Measurements from ENCODE around the gene EDNRA. TPM values are rescaled to one million over a fixed set of nuclear protein-coding genes. Genes with fewer than 3 reads are reported as not detected.
"Not testable (repeated sequence)": the region's sequence is repeated elsewhere in the genome, so short reads cannot be mapped to it uniquely, and the experiment has no call there.

The EDNRA gene
- polyA plus RNA-seq (ENCODE audit: insufficient read length in 12 of 12): 10 to 100 TPM in 11 of 12 donors, not detected in 1; 20.8 to 75.8 (median 33.8) TPM
- long read RNA-seq, donor 1, full-length matches to known transcripts: 2 of 8 reads
- long read RNA-seq, donor 1, partial matches to known transcripts: 6 of 8 reads
- long read RNA-seq, donor 1, other reads (novel, unspliced or antisense): 0 of 8 reads
- long read RNA-seq, donor 2, full-length matches to known transcripts: 11 of 16 reads
- long read RNA-seq, donor 2, partial matches to known transcripts: 5 of 16 reads
- long read RNA-seq, donor 2, other reads (novel, unspliced or antisense): 0 of 16 reads
- long read RNA-seq, donor 3, full-length matches to known transcripts: 1 of 1 reads
- long read RNA-seq, donor 3, partial matches to known transcripts: 0 of 1 reads
- long read RNA-seq, donor 3, other reads (novel, unspliced or antisense): 0 of 1 reads
- long read RNA-seq, donor 4, full-length matches to known transcripts: 1 of 1 reads
- long read RNA-seq, donor 4, partial matches to known transcripts: 0 of 1 reads
- long read RNA-seq, donor 4, other reads (novel, unspliced or antisense): 0 of 1 reads
- long read RNA-seq, donor 5, full-length matches to known transcripts: 7 of 13 reads
- long read RNA-seq, donor 5, partial matches to known transcripts: 6 of 13 reads
- long read RNA-seq, donor 5, other reads (novel, unspliced or antisense): 0 of 13 reads
- long read RNA-seq, donor 6, full-length matches to known transcripts: 2 of 2 reads
- long read RNA-seq, donor 6, partial matches to known transcripts: 0 of 2 reads
- long read RNA-seq, donor 6, other reads (novel, unspliced or antisense): 0 of 2 reads
- long read RNA-seq, donor 7, full-length matches to known transcripts: 3 of 3 reads
- long read RNA-seq, donor 7, partial matches to known transcripts: 0 of 3 reads
- long read RNA-seq, donor 7, other reads (novel, unspliced or antisense): 0 of 3 reads
- long read RNA-seq, donor 8, full-length matches to known transcripts: 7 of 24 reads
- long read RNA-seq, donor 8, partial matches to known transcripts: 17 of 24 reads
- long read RNA-seq, donor 8, other reads (novel, unspliced or antisense): 0 of 24 reads
- long read RNA-seq, donor 9, full-length matches to known transcripts: 6 of 15 reads
- long read RNA-seq, donor 9, partial matches to known transcripts: 9 of 15 reads
- long read RNA-seq, donor 9, other reads (novel, unspliced or antisense): 0 of 15 reads
- long read RNA-seq, donor 10, full-length matches to known transcripts: 3 of 3 reads
- long read RNA-seq, donor 10, partial matches to known transcripts: 0 of 3 reads
- long read RNA-seq, donor 10, other reads (novel, unspliced or antisense): 0 of 3 reads
- long read RNA-seq, donor 11, full-length matches to known transcripts: 6 of 23 reads
- long read RNA-seq, donor 11, partial matches to known transcripts: 17 of 23 reads
- long read RNA-seq, donor 11, other reads (novel, unspliced or antisense): 0 of 23 reads

GRCh38 chr4:147480891-147481576, at the start of gene EDNRA:
Gene EDNRA, plus strand, starts transcription at chr4:147481097. Its CDS starts 4,585 bp downstream, at chr4:147485682.
- peak; percentile 23 for DNase-seq

DNA sequence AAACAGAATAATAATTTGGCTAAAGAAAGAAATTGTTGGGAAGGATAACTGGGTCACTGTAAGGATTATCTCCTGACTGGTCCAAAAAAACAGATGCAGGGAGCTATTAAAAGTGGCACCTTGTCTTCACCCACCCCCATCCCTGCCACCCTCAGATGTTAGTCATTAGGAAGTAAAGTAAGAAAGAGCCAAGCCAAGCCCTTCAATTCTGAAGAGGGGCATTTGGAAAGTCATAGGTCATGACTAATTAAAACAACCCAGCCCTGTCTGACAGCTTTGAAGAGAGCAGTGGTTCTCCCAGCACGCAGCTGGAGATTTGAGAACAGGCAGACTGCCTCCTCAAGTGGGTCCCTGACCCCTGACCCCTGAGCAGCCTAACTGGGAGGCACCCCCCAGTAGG, 46.5 kb upstream of the EDNRA start:
- DNase-seq: not testable (repeated sequence)

DNA sequence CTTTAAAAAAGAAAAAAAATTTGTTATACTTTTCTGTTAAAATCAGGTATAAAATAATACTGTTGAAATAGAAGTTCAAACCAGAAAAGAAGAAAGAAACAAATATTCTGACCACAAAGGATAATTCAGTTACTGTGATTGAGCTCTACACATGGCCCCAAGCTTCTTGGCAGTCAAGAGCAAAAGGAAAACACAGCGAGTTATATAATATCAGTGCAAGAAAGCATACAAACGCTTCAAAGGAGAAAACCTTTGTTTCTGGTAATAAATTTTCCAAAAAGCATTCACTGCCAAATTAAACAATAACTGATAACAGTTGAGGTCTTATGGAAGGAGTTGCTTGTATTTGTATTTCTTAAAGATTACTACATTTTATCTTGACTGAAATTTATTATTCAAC, 40.5 kb upstream of the EDNRA start:
- DNase-seq: no peak

DNA sequence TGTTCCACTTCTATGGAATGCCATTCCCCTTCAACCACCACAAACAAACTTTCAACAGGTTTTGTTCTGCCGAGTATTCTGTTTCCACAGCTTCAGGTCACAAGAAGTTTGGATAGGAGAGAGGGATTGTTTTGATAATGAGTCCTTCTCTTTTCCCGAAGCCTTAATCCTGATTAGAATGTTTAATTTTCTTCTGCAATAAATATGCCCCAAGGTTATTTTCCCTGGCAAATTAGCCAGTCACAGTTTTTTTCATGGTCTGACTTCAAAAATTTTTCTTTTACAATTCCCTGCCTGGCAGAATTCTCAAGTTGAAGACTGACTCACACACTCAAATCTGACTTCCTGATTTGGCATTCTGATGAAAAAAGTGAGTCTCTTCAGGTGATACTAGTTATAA, 33.1 kb upstream of the EDNRA start:
- DNase-seq: no peak

DNA sequence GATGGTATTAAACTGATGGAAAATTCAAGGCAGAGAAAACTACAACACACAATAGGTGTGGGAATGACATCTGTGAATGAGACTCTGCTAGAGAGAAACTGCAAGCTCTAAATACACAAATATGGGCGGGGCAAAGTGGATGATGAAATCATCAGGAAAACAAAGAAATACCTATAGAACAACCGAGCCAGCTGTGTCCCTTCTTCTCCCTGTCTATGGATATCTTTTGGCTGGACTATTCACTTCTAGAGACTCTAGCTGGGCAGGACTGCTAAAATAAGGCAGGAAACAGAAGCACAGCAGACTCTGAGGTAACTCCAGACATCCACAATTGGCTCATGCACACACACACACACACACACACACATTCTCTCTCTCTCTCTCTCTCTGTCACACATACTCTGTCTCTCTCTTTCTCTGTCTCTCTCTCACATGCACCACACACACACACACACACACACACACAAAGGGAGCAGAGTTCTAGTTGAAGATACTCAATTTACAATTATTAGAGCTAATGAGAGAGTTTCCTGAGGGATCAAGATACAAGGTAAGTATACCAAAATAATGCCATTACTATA, 27.2 kb upstream of the EDNRA start:
- DNase-seq: no peak

DNA sequence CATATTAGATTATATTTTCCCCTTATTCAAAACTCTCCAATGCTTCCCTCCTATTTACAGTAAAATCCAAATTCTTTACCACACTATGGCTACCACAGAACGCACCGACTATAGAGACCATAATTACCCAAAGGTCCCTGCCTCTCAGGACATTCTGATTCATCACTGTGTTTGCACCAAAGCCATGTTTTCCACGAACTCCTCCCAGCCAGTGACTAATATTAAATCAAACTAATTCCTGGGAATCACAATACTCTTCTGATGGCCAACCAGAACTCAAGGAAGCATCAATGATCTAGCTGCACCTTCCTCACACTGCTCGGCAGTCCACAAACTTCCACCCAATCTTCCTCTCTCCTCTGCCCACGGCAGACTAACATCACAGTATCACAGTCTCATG, 24.2 kb upstream of the EDNRA start:
- DNase-seq: no peak

DNA sequence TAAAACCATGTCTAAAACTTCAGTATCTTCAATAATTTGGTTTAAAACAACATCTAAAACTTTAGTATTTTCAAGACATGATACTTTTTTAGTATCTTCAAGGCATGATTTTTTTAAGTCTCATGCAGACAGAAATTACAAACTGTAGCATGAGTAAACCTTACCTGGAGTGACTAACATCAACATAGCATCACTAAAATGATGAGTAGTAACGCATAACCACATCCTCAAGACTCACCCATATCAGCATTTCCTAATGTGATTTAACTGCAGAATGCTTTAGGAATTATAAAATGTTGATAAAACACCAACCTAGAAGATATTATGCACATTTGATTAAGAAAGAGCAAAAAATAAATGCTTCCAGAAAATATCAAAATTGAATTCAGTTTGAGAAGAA, 19.7 kb upstream of the EDNRA start:
- no peak for DNase-seq

GRCh38 chr4:147463065-147463464, 17.8 kb upstream of the EDNRA start:
- DNase-seq: no peak

GRCh38 chr4:147465461-147465860, 15.4 kb upstream of the EDNRA start:
- no peak for DNase-seq

DNA sequence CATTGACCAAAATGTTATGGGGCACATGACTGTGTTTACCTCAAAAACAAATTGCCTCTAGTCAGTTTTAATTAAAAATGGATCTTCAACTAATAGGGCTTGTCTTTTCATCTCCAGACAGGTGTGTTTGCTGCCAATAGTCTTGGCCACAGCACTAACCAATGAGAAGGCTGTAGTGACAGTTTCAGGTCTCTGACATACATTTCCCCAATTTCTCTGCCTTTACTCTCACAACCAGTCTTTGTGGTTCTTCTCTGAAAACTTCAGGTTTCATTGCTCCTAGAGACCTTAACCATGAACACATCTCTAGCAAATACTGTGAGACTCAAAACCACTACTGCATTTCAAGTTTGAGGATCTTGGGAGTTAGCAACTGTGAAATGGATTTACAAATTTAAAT, 3.5 kb upstream of the EDNRA start:
- no peak for DNase-seq

DNA sequence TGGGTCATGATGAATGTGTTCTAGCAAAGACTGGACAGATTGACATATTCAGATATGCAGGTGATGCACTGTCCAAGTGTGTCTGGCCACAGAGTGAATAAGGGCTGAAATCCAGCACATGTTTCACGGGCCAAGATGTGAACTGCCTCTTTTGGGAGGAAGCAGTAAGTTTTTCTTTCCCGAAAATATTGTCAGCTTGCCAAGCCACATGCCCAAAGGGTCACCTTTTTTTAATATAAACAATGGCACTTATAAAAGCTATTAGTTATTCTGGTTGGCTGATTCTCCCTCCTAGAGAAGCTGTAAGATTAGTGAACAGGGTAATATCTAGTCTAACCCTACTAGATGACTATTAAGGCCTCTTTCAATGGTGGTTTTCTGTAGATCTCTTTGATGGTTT, 1.5 kb upstream of the EDNRA start:
- DNase-seq: peak; percentile 6

GRCh38 chr4:147479786-147480185, 1.1 kb upstream of the EDNRA start:
- DNase-seq: peak; percentile 17

GRCh38 chr4:147480502-147480890, 401 bp upstream of the EDNRA start:
- DNase-seq: peak; percentile 60

DNA sequence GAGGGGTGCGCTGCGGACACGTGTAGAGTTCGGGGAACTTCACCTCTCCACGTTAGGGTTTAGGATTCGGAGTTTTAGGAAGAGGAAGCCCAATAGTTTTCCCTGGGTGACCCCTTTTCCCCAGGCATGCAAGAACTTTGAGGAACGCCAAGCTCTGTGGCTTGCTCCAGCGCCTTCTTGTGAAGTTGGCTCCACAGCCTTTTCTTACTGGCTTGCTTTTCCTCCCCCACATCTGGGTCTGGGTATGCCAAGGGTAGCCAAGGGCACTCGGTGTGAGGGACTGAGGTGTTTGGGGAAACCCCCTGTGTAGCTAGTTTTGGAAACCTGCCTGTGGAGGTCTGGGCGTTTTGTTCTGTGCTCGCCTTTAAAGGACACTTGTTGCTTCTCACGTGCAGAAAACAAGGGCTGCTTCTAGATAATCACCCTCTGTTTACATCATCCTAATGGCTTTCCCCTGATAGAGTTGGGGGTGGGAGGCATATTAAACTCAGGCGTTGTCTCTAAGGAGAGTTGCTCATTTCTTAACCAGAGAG, 746 bp downstream of the EDNRA start:
- peak; percentile 37 for DNase-seq

- DNase-seq: no peak
Observed at GRCh38 chr4:147482281-147482680, 1.4 kb downstream of the EDNRA start.

GRCh38 chr4:147485167-147485566, 4.3 kb downstream of the EDNRA start:
- DNase-seq: no peak

GRCh38 chr4:147487616-147488015, 6.7 kb downstream of the EDNRA start:
- no peak for DNase-seq

GRCh38 chr4:147488556-147488955, 7.7 kb downstream of the EDNRA start:
- no peak for DNase-seq

DNA sequence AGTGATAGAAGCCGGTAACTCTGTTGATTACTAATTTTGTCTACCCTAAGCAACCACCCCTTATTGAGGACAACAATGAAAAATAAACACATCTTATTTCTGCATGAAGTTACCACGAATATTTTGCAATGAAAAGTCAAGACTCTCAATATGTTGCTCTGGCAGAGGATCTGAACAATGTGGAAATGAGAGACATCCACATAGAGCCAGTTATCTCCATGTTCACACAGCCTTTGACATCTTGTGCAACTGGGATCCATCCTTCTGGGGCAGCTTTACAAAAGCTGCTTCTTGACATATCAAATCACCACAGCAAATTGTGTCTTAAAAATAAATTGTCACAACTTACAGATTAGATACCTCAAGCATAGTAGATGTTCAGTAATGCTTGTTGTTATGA, 10.2 kb downstream of the EDNRA start:
- DNase-seq: no peak

GRCh38 chr4:147492306-147492705, 11.4 kb downstream of the EDNRA start:
- DNase-seq: no peak
